ENCODE data around the gene JAG2. TPM values are rescaled to one million over a fixed set of nuclear protein-coding genes. Genes with fewer than 3 reads are reported as not detected.
A peak's percentile ranks its signal among the peaks of the same experiment; 100 is the strongest.

JAG2 gene
- total RNA-seq, 4 donors from 2014 or later = 7.6 to 27.4 (median 11.9) TPM

DNA sequence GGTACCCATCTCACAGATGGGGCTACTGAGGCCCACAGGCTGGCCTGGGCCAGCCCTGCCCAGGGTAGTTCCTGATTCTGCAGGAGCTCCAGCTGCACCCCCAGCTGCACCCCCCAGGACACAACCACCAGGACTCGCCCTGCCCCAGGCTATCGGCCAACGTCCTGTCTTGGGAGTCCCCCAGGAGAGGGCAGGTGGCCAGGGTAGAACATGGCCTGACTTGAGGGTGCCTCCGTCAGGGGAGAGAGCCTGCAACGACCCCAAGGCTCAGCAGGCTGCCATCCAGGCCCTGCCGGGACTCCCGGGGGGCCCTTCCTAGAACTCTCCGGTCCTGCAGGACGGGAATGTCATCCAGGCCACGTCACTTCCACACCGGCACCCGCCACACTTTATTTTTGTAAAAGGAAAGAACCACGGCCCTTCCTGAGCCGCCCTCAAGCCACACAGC, 15.8 kb downstream of the JAG2 start:
- Histone ChIP-seq H3K27ac (peak overlapping the region; percentile 33 to 41), H3K9me3 (no peaks in the 10 kb centered on the region), H3K36me3 (no peaks in the 10 kb centered on the region), H3K4me3 (no peak overlapping the region), H3K27me3 (no peaks in the 10 kb centered on the region), H3K4me1 (no peaks in the 10 kb centered on the region)
- peak in 1 of 2 donors; percentile 47 for DNase-seq
- TF ChIP-seq, protein P1, sequence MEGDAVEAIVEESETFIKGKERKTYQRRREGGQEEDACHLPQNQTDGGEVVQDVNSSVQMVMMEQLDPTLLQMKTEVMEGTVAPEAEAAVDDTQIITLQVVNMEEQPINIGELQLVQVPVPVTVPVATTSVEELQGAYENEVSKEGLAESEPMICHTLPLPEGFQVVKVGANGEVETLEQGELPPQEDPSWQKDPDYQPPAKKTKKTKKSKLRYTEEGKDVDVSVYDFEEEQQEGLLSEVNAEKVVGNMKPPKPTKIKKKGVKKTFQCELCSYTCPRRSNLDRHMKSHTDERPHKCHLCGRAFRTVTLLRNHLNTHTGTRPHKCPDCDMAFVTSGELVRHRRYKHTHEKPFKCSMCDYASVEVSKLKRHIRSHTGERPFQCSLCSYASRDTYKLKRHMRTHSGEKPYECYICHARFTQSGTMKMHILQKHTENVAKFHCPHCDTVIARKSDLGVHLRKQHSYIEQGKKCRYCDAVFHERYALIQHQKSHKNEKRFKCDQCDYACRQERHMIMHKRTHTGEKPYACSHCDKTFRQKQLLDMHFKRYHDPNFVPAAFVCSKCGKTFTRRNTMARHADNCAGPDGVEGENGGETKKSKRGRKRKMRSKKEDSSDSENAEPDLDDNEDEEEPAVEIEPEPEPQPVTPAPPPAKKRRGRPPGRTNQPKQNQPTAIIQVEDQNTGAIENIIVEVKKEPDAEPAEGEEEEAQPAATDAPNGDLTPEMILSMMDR (IDR thresholded peaks at IDR 0.05) = no peak
- no peak for TF ChIP-seq POLR2A (IDR thresholded peaks at IDR 0.05)
- intact Hi-C loops (cut with DNase I; ENCODE audit: low total_unique reads) = no loop called here

DNA sequence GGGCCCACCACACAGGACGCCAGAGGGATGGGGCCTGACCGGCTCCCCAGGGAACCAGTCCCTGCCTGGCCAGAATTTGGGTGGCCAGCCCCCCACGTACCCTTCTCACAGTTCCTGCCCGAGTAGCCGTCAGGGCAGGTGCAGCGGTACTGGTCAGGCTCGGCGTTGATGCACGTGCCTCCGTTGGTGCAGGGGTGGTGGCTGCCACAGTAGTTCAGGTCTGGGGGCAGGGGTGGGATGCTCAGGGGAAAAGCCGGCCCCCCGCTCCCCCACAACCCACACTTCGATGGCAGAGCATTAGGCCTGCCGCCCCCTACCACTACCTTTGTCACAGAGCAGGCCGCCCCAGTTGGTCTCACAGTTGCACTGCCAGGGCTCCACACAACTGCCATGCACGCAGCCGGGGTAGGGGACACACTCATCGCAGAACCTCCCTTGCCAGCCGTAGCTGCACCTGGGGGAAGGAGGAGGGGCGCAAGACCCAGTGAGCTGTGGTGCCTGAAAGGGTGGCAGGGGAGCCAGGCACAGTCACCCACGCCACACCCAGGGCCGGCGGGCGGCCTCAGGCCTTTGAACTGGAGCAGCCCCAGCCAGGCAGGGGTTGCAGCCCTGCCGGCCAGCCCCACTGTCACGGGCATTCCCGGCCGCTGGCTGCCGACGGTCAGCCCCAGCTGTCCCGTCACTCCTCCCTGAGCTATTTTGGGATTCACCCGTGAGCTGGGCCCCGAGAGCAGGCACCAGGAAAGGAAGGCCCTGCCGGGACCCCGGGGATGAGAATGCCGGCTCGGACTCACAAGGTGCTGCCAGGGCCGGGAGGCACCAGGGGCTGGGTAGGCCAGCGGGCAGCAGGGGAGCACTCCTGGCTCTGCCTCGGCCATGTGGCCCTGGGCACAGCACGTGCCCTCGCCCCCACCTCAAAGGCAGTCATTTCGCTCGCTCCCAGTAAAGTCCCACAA, 16.5 kb downstream of the JAG2 start:
- no peak for DNase-seq
- H3K27me3 ChIP-seq = no peaks in the 10 kb centered on the region
- no peak overlapping the region for H3K4me3 ChIP-seq
- H3K9me3 ChIP-seq = no peaks in the 10 kb centered on the region
- TF ChIP-seq POLR2A (IDR thresholded peaks at IDR 0.05) = no peak
- TF ChIP-seq, protein P1 (IDR thresholded peaks at IDR 0.05) = no peak
- H3K36me3 ChIP-seq = no peaks in the 10 kb centered on the region
- intact Hi-C loops (cut with DNase I; ENCODE audit: low total_unique reads) = no loop called here
- peak overlapping the region; percentile 33 to 41 for H3K27ac ChIP-seq
- H3K4me1 ChIP-seq = no peaks in the 10 kb centered on the region

GRCh38 chr14:105151084-105151837, 17.3 kb downstream of the JAG2 start:
- Histone ChIP-seq H3K4me3 (no peak overlapping the region), H3K36me3 (no peaks in the 10 kb centered on the region), H3K9me3 (no peaks in the 10 kb centered on the region), H3K27me3 (no peaks in the 10 kb centered on the region), H3K27ac (no peak overlapping the region), H3K4me1 (no peaks in the 10 kb centered on the region)
- TF ChIP-seq POLR2A (IDR thresholded peaks at IDR 0.05) = no peak
- TF ChIP-seq, protein P1 (IDR thresholded peaks at IDR 0.05) = no peak
- no peak for DNase-seq
- intact Hi-C loops (cut with DNase I; ENCODE audit: low total_unique reads) = no loop called here

- TF ChIP-seq, protein P1 (IDR thresholded peaks at IDR 0.05) = no peak
- TF ChIP-seq POLR2A (IDR thresholded peaks at IDR 0.05) = no peak
- Histone ChIP-seq H3K36me3 (no peaks in the 10 kb centered on the region), H3K4me1 (no peaks in the 10 kb centered on the region), H3K4me3 (no peak overlapping the region), H3K27me3 (no peaks in the 10 kb centered on the region), H3K27ac (no peak overlapping the region), H3K9me3 (no peaks in the 10 kb centered on the region)
- intact Hi-C loops (cut with DNase I; ENCODE audit: low total_unique reads) = no loop called here
- DNase-seq = no peak
Observed at GRCh38 chr14:105150368-105151083, 18.1 kb downstream of the JAG2 start.
